K562 (cell line): ENCODE data around the gene ITGAD. TPM values are rescaled to one million over a fixed set of nuclear protein-coding genes. Genes with fewer than 3 reads are reported as not detected.

ENCODE experiments used
- ATAC-seq: fragments of 200-7000 bp; cut with Tn5 transposase; 3 replicates; pipeline ENCODE4 v1.9.1; 2020; ENCODE audit warnings: moderate library complexity
- BruUV-seq: library from RNA; stranded (reverse); fragments of 400-500 nt; replicated peaks from 2 replicates; lab custom pipeline; 2021; lab: Mats Ljungman, UMichigan
- CTCF ChIA-PET: fragments of 300-600 bp; formaldehyde crosslinking; extraction: SDS; loops from one replicate; lab custom pipeline; 2021; ENCODE audit warnings: low intra/inter-chr PET ratio; lab: Yijun Ruan, JAX
- POLR2A ChIA-PET: fragments of 300-600, 350-650 bp; sonication (Branson Sonifier 250); formaldehyde crosslinking; extraction: SDS; loops from one replicate; lab custom pipeline; 2021; ENCODE audit warnings: antibody characterized with exemption, inconsistent platforms; lab: Yijun Ruan, JAX
- DNase-seq, 4 experiments: peaks; one replicate each; pipeline versions ENCODE4 v3.0.0 to v3.0.0-alpha.2; 2011 to 2018; ENCODE audit warnings: low spot score in 3 of 4, mixed read lengths in 3 of 4; ENCODE audit errors: extremely low read depth in 1 of 4
- FAIRE-seq: peaks from 2 replicates; lab custom pipeline; 2011; peaks lifted over from hg19 to GRCh38; lab: Jason Lieb, UNC
- H2AFZ ChIP-seq: 2 replicates; pipeline ENCODE4 v1.6.0; 2011; ENCODE audit warnings: low read depth, low read length, control low read depth, inconsistent platforms
- H3K27ac ChIP-seq: fragments of 200-600 bp; 3 replicates; pipeline ENCODE4 v1.8.0; 2011; ENCODE audit warnings: low read depth, mild to moderate bottlenecking, control low read depth, inconsistent platforms, low read length, moderate library complexity, mixed read lengths; ENCODE audit errors: extremely low read depth
- H3K27me3 ChIP-seq, 2 experiments: fragments of 300-600 bp in 1 of 2; 2 replicates in 1 of 2; 3 replicates in 1 of 2; pipeline versions ENCODE4 v1.6.0 to v1.8.0; 2011; ENCODE audit warnings: inconsistent platforms in 2 of 2, low read length in 2 of 2, mild to moderate bottlenecking in 1 of 2, mixed read lengths in 1 of 2, moderate library complexity in 1 of 2; ENCODE audit not compliant: control insufficient read depth in 2 of 2, insufficient read depth in 2 of 2
- H3K36me3 ChIP-seq: fragments of 300-600 bp; 3 replicates; pipeline ENCODE4 v1.8.0; 2011; ENCODE audit warnings: mild to moderate bottlenecking, low read length, inconsistent platforms; ENCODE audit not compliant: control insufficient read depth, insufficient read depth
- H3K4me1 ChIP-seq, 2 experiments: fragments of 200-600 bp in 1 of 2; replicated peaks in 1 of 2; 2 replicates in 1 of 2; 3 replicates in 1 of 2; pipeline versions ENCODE4 v1.5.1 to v1.8.0; 2011; ENCODE audit warnings: inconsistent platforms in 2 of 2, low read length in 2 of 2, mild to moderate bottlenecking in 1 of 2, mixed read lengths in 1 of 2, moderate library complexity in 1 of 2; ENCODE audit not compliant: control insufficient read depth in 2 of 2, insufficient read depth in 2 of 2
- H3K4me2 ChIP-seq: 2 replicates; pipeline ENCODE4 v1.6.1; 2011; ENCODE audit warnings: low read length, control low read depth, inconsistent platforms, mixed read lengths; ENCODE audit not compliant: insufficient read depth
- H3K4me3 ChIP-seq: fragments of 200-600 bp; sonication (generic), shearing (Covaris generic); 2 replicates; pipeline ENCODE4 v1.5.1; 2016; ENCODE audit warnings: control low read depth, inconsistent platforms
- H3K79me2 ChIP-seq: fragments of 200-600 bp; 3 replicates; pipeline ENCODE4 v1.8.0; 2011; ENCODE audit warnings: low read length, inconsistent platforms; ENCODE audit not compliant: control insufficient read depth, insufficient read depth
- H3K9ac ChIP-seq, 2 experiments: 2 replicates each; pipeline versions ENCODE4 v1.6.0 to v1.6.1; 2011; ENCODE audit warnings: low read depth in 2 of 2, low read length in 2 of 2, control low read depth in 1 of 2, inconsistent platforms in 1 of 2, mild to moderate bottlenecking in 1 of 2, mixed read lengths in 1 of 2; ENCODE audit not compliant: insufficient read depth in 1 of 2
- H3K9me1 ChIP-seq: one replicate; pipeline ENCODE4 v1.6.0; 2011; ENCODE audit warnings: inconsistent platforms, mild to moderate bottlenecking, low read length, moderate library complexity; ENCODE audit not compliant: control insufficient read depth, insufficient read depth
- H3K9me3 ChIP-seq: replicated peaks from 2 replicates; pipeline ENCODE4 v1.5.1; 2011; ENCODE audit warnings: low read depth, low read length, inconsistent platforms; ENCODE audit not compliant: control insufficient read depth, insufficient read depth
- H4K20me1 ChIP-seq: replicated peaks from 2 replicates; pipeline ENCODE4 v1.6.1; 2011; ENCODE audit warnings: low read length, inconsistent platforms, mixed read lengths; ENCODE audit not compliant: control insufficient read depth, insufficient read depth
- GTF2F1 ChIP-seq: IDR thresholded peaks from 2 replicates; pipeline ENCODE4 v1.6.1; 2011; ENCODE audit warnings: low read depth, low read length, improper control_type of control experiment
- HNRNPH1 ChIP-seq: fragments of 200-400 bp; formaldehyde crosslinking; optimal IDR thresholded peaks from 2 replicates; pipeline ENCODE3; 2017; ENCODE audit warnings: low read depth, mild to moderate bottlenecking, low read length, moderate library complexity
- PCBP2 ChIP-seq: fragments of 200-400 bp; formaldehyde crosslinking; IDR thresholded peaks from 2 replicates; pipeline ENCODE4 v1.6.1; 2018; ENCODE audit warnings: low read length, low read depth, mild to moderate bottlenecking, moderate library complexity; ENCODE audit not compliant: poor library complexity, severe bottlenecking
- PHF20 ChIP-seq: fragments of 450-650 bp; IDR thresholded peaks from 2 replicates; pipeline ENCODE4 v1.6.1; 2018; ENCODE audit not compliant: partially characterized antibody
- PTRF ChIP-seq: fragments of 450-650 bp; IDR thresholded peaks from 2 replicates; pipeline ENCODE4 v1.6.1; 2016; ENCODE audit warnings: mild to moderate bottlenecking, missing genetic modification characterization, missing compliant biosample characterization
- RBFOX2 ChIP-seq: fragments of 200-400 bp; formaldehyde crosslinking; IDR thresholded peaks from 2 replicates; pipeline ENCODE4 v1.6.1; 2017; ENCODE audit warnings: low read depth, mild to moderate bottlenecking, low read length, moderate library complexity
- RUNX1 ChIP-seq: sonication (generic); IDR thresholded peaks from 2 replicates; pipeline ENCODE4 v1.6.1; 2016; ENCODE audit warnings: antibody characterized with exemption, low read depth
- SREBF1 ChIP-seq: fragments of 150-350 bp; IDR thresholded peaks from 2 replicates; pipeline ENCODE4 v1.6.1; 2014; ENCODE audit warnings: antibody characterized with exemption, low read depth, low read length, borderline replicate concordance
- ZNF140 ChIP-seq: fragments of 250-450 bp; sonication (Bioruptor Pico); IDR thresholded peaks from 2 replicates; pipeline ENCODE4 v1.8.0; 2021; ENCODE audit warnings: moderate library complexity, mild to moderate bottlenecking, inconsistent platforms
- ZNF3 ChIP-seq: fragments of 250-450 bp; sonication (Bioruptor Pico); IDR thresholded peaks from 2 replicates; pipeline ENCODE4 v1.5.0; 2021; ENCODE audit warnings: mild to moderate bottlenecking, moderate library complexity
- ZNF785 ChIP-seq: fragments of 250-450 bp; sonication (Bioruptor Pico); IDR thresholded peaks from 2 replicates; pipeline ENCODE4 v1.4.0; 2020; ENCODE audit warnings: mild to moderate bottlenecking
- WGBS: fragments of 100-300 bp; shearing (Covaris generic); methylation state at CpG from one replicate; pipeline ENCODE4 v1.1.6; 2016; ENCODE audit warnings: low coverage, mixed read lengths; ENCODE audit not compliant: insufficient coverage; ENCODE audit errors: missing lambda C conversion rate; 5-methylcytosine and 5-hydroxymethylcytosine counted together
- in situ Hi-C: fragments of 300-500 bp; cut with MboI; formaldehyde crosslinking; loops from 4 replicates; pipeline ENCODE4 v1.15.0; 2018; ENCODE audit warnings: inconsistent platforms, mixed read lengths
- intact Hi-C: fragments of 100-400 bp; cut with micrococcal nuclease; formaldehyde crosslinking; loops from 2 replicates; pipeline ENCODE4 v1.14.2; 2022
- polyA plus RNA-seq, 8 experiments: library from polyadenylated mRNA; depleted of rRNA in 4 of 8; stranded (reverse) in 5 of 8; unstranded in 3 of 8; fragments of >200 nt; fragmentation: Nextera tagmentation in 2 of 8; fragmentation: Illumina TruSeq in 1 of 8; extraction: Ambion mirVana in 2 of 8; extraction: Trizol in 1 of 8; gene quantifications; 2 replicates each; pipeline versions ENCODE4 v1.2.1 to v1.2.3, GENCODE V29; 2011 to 2014; ENCODE audit warnings: inconsistent platforms in 1 of 8, missing spikeins in 1 of 8
- total RNA-seq, 7 experiments: library from RNA; depleted of rRNA in 6 of 7; stranded (reverse); fragments of >200 nt in 6 of 7; fragmentation: Illumina TruSeq in 2 of 7; extraction: Trizol in 2 of 7; gene quantifications; 2 replicates each; pipeline versions ENCODE4 v1.2.1 to v1.2.3, GENCODE V29; 2011 to 2021; ENCODE audit warnings: low replicate concordance in 1 of 7
- TF ChIP-seq, protein P1 (sequence below): sonication (generic); formaldehyde crosslinking; IDR thresholded peaks from 2 replicates; pipeline ENCODE4 v1.8.0; 2023; ENCODE audit warnings: mild to moderate bottlenecking, missing genetic modification reagents
- TF ChIP-seq, protein P2 (sequence below), 2 experiments: fragments of 450-650 bp; IDR thresholded peaks; 2 replicates each; pipeline ENCODE4 v1.6.1; 2016; ENCODE audit warnings: mild to moderate bottlenecking in 2 of 2, borderline replicate concordance in 1 of 2, low read depth in 1 of 2, moderate library complexity in 1 of 2

The ITGAD gene
- total and polyA plus RNA-seq, 9 of the 15 experiments (the other 6 are each of a cell fraction or from before 2014, with no cell fraction given) = not detected

DNA sequence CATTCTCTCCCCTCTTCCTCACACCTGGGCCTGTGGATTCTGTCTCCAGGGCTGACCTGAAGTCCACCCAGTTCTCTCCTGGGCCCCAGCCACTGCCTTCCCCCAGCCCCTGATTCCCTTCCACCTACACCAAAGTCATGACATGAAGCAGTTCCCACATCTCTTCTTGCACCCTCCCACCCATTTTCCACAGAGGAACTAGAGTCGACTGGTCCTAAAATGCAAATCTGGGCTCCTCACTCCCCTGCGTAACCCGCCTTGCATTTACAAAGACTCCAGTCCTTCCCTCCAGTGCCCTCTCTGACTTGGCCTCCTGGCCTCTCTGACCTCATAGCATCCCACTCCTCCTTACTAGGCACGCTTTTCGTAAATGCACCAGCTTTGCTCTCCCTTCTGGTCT is 20.2 kb downstream of the ITGAD start:
- H3K27me3 ChIP-seq = peaks cover 12 to 60% of the 10 kb centered on the region in 2 experiments; a peak in 3 of 5 replicates
- TF ChIP-seq RBFOX2 (no peak), ZNF140 (no peak), ZNF785 (CRISPR knock-in tag) (no peak), HNRNPH1 (no peak), PTRF (tag) (no peak), GTF2F1 (no peak), SREBF1 (no peak), PCBP2 (no peak), ZNF3 (CRISPR knock-in tag) (no peak), PHF20 (no peak), RUNX1 (no peak)
- TF ChIP-seq, protein P1, sequence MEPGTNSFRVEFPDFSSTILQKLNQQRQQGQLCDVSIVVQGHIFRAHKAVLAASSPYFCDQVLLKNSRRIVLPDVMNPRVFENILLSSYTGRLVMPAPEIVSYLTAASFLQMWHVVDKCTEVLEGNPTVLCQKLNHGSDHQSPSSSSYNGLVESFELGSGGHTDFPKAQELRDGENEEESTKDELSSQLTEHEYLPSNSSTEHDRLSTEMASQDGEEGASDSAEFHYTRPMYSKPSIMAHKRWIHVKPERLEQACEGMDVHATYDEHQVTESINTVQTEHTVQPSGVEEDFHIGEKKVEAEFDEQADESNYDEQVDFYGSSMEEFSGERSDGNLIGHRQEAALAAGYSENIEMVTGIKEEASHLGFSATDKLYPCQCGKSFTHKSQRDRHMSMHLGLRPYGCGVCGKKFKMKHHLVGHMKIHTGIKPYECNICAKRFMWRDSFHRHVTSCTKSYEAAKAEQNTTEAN (CRISPR knock-in tag) = no peak
- TF ChIP-seq, protein P2, sequence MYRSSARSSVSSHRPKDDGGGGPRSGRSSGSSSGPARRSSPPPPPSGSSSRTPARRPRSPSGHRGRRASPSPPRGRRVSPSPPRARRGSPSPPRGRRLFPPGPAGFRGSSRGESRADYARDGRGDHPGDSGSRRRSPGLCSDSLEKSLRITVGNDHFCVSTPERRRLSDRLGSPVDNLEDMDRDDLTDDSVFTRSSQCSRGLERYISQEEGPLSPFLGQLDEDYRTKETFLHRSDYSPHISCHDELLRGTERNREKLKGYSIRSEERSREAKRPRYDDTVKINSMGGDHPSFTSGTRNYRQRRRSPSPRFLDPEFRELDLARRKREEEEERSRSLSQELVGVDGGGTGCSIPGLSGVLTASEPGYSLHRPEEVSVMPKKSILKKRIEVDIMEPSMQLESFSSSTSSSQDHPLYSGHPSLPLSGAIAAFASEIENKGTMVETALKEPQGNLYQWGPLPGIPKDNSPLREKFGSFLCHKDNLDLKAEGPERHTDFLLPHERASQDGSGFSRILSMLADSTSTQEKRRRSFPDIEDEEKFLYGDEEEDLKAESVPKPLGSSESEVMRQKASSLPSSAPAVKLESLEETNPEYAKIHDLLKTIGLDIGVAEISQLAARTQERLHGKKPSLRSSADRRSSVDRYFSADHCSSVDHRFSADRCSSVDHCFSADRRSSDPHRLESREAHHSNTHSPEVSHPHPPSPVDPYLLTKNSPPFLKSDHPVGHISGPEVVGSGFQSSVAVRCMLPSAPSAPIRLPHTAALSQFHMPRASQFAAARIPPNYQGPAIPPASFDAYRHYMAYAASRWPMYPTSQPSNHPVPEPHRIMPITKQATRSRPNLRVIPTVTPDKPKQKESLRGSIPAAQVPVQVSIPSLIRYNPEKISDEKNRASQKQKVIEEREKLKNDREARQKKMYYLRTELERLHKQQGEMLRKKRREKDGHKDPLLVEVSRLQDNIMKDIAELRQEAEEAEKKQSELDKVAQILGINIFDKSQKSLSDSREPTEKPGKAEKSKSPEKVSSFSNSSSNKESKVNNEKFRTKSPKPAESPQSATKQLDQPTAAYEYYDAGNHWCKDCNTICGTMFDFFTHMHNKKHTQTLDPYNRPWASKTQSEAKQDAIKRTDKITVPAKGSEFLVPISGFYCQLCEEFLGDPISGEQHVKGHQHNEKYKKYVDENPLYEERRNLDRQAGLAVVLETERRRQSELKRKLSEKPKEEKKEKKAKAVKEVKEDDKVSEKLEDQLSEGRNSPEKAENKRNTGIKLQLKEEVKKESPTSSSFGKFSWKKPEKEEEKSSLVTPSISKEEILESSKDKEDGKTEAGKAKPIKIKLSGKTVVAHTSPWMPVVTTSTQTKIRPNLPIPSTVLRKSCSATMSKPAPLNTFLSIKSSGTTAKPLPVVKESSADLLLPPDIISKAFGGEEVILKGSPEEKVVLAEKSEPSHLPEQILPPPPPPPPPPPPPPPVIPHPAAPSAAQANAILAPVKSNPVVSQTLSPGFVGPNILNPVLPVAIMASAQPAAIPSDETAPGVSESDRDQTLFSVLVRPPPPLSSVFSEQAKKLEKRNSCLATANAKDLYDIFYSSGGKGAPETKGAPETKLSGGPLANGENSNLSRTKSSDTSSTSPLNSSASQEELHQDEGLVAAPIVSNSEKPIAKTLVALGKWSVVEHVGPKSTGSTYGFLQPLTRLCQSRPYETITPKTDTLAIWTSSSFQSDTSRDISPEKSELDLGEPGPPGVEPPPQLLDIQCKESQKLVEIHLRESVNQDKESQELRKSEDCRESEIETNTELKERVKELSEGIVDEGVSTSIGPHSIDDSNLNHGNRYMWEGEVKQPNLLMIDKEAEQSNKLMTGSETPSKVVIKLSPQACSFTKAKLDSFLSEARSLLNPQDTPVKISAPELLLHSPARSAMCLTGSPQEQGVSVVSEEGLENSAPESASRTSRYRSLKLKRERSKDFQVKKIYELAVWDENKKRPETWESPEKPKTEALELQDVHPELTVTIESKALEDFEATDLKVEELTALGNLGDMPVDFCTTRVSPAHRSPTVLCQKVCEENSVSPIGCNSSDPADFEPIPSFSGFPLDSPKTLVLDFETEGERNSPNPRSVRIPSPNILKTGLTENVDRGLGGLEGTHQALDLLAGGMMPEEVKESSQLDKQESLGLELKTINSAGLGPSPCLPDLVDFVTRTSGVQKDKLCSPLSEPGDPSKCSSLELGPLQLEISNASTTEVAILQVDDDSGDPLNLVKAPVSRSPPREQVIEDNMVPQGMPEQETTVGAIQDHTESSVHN (IDR thresholded peaks at IDR 0.05; ENCODE audit: borderline replicate concordance in 1 of 2, low read depth in 1 of 2) = no peak

More for the DNA sequence above, 20.2 kb downstream of the ITGAD start:
- Histone ChIP-seq H3K4me2 (no peak overlapping the region), H3K4me1 (peaks cover 0 to 9% of the 10 kb centered on the region in 2 experiments; a peak in 2 of 5 replicates), H3K4me3 (no peak overlapping the region), H4K20me1 (no peaks in the 10 kb centered on the region), H3K9me3 (no peaks in the 10 kb centered on the region), H3K9ac (no peak overlapping the region), H3K36me3 (no peaks in the 10 kb centered on the region), H3K79me2 (no peaks in the 10 kb centered on the region), H2AFZ (no peak overlapping the region), H3K9me1 (no peaks in the 10 kb centered on the region), H3K27ac (no peak overlapping the region)
- BruUV-seq = no TSS peak
- no peak for ATAC-seq
- CTCF ChIA-PET = no interaction called here
- intact Hi-C loops = no loop called here
- FAIRE-seq = no peak
- POLR2A ChIA-PET = interaction anchor here (0.5 kb wide), 1 partner anchor 10 kb away, joined by 3 read pairs; no protein-coding TSS in a partner anchor
- 33% methylated on average over 5 of the region's 5 CpGs for WGBS
- in situ Hi-C loops = no loop called here
- DNase-seq = no peak
